Measurements from ENCODE around the gene CBLN1. TPM values are rescaled to one million over a fixed set of nuclear protein-coding genes. Genes with fewer than 3 reads are reported as not detected.

The CBLN1 gene
- total RNA-seq, 1 experiment from 2014 or later = 5.6 TPM

DNA sequence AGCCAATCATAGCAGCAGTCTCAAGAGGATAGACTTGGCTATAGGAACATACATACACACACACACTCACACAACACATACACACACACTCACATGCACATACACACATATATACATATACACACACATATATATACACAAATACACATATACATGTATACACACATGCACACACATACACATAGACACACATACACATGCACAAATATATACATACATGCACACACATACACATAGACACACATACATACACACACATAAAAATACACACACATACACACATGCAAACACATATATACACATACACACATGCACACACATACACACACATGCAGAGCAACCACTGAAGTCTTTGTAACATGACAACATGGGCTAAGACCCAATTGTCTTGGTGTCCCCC, 19.7 kb downstream of the CBLN1 start:
- H4K20me1 ChIP-seq (ENCODE audit: control insufficient read depth, insufficient read depth, insufficient read length) = no peaks in the 10 kb centered on the region
- H2BK120ac ChIP-seq (ENCODE audit: low read depth, low read length, poor library complexity, severe bottlenecking) = no peak overlapping the region
- H4K8ac ChIP-seq (replicated peaks; ENCODE audit: insufficient read length, low read depth, low read length) = no peak overlapping the region
- H2BK12ac ChIP-seq (ENCODE audit: insufficient read length, low read depth, low read length) = no peak overlapping the region
- H3K27me3 Mint-ChIP-seq (ENCODE audit: low read depth) = peaks cover 32% of the 10 kb centered on the region
- H3K4ac ChIP-seq (ENCODE audit: low read depth, low read length) = no peak overlapping the region
- H2BK5ac ChIP-seq (ENCODE audit: insufficient read length, low read length) = no peak overlapping the region
- no peak for TF ChIP-seq CTCF (conservative IDR thresholded peaks at IDR 0.05)
- H3K79me2 ChIP-seq (ENCODE audit: insufficient read depth, low read length) = no peaks in the 10 kb centered on the region
- no peaks in the 10 kb centered on the region for H3K79me1 ChIP-seq (ENCODE audit: insufficient read depth, low read depth, low read length, poor library complexity, severe bottlenecking)
- no peak overlapping the region for H2AFZ ChIP-seq (ENCODE audit: low read length)
- no peak overlapping the region for H3K9ac ChIP-seq (ENCODE audit: extremely low read depth, insufficient read length, low read length)
- no peak overlapping the region for H3K18ac ChIP-seq (ENCODE audit: insufficient read length, low read depth, low read length)
- no peak overlapping the region for H2BK20ac ChIP-seq (ENCODE audit: low read depth, low read length, poor library complexity, severe bottlenecking)
- no peaks in the 10 kb centered on the region for H3K23me2 ChIP-seq (ENCODE audit: insufficient read length, low read depth, low read length, poor library complexity, severe bottlenecking)
- H3T11ph ChIP-seq (ENCODE audit: low read length) = no peak overlapping the region
- no peak for DNase-seq
- H3K27ac ChIP-seq (ENCODE audit: insufficient read length, low read depth, low read length) = no peak overlapping the region
- H3K36me3 Mint-ChIP-seq (ENCODE audit: insufficient read depth in 1 of 3, low read depth in 3 of 3) = no peaks in the 10 kb centered on the region
- H3K9me3 ChIP-seq (ENCODE audit: control insufficient read depth, low read depth, low read length) = no peaks in the 10 kb centered on the region
- no peaks in the 10 kb centered on the region; the same call in 1 of the 2 replicates for H3K27me3 ChIP-seq (ENCODE audit: insufficient read depth, low read length)
- H3K56ac ChIP-seq (ENCODE audit: insufficient read length, low read depth, low read length) = no peak overlapping the region
- no peak overlapping the region for H4K91ac ChIP-seq (ENCODE audit: insufficient read length, low read depth, low read length)
- H3K4me3 Mint-ChIP-seq = no peak overlapping the region
- H3K4me1 ChIP-seq (ENCODE audit: insufficient read depth, low read length) = no peaks in the 10 kb centered on the region
- no peak overlapping the region for H3K14ac ChIP-seq (ENCODE audit: insufficient read depth, low read length)
- H4K5ac ChIP-seq (ENCODE audit: insufficient read length, low read depth, low read length) = no peak overlapping the region
- H3K4me2 ChIP-seq (ENCODE audit: insufficient read depth, insufficient read length, low read length) = no peak overlapping the region
- H3K27ac Mint-ChIP-seq = no peak overlapping the region
- H2AK5ac ChIP-seq (ENCODE audit: insufficient read length, low read length) = no peak overlapping the region
- H2BK15ac ChIP-seq (ENCODE audit: low read depth, low read length) = no peak overlapping the region
- no peak overlapping the region for H3K23ac ChIP-seq (ENCODE audit: insufficient read length, low read depth, low read length)
- H3K4me1 Mint-ChIP-seq = peaks cover 6 to 7% of the 10 kb centered on the region in 2 experiments; a peak in 3 of 4 replicates
- H3K9me3 Mint-ChIP-seq = no peaks in the 10 kb centered on the region; a peak in 1 of 5 replicates

Measured in H9 (cell line).